HG03460 (cell line): ENCODE results near the gene CHST3.
"Not testable (repeated sequence)": the region's sequence is repeated elsewhere in the genome, so short reads cannot be mapped to it uniquely, and the experiment has no call there.

ENCODE experiments used
- ATAC-seq: cut with Tn5 transposase; IDR thresholded peaks from one replicate; pipeline ENCODE4 v1.9.1; 2021; ENCODE audit not compliant: unreplicated experiment

CHST3 gene

DNA sequence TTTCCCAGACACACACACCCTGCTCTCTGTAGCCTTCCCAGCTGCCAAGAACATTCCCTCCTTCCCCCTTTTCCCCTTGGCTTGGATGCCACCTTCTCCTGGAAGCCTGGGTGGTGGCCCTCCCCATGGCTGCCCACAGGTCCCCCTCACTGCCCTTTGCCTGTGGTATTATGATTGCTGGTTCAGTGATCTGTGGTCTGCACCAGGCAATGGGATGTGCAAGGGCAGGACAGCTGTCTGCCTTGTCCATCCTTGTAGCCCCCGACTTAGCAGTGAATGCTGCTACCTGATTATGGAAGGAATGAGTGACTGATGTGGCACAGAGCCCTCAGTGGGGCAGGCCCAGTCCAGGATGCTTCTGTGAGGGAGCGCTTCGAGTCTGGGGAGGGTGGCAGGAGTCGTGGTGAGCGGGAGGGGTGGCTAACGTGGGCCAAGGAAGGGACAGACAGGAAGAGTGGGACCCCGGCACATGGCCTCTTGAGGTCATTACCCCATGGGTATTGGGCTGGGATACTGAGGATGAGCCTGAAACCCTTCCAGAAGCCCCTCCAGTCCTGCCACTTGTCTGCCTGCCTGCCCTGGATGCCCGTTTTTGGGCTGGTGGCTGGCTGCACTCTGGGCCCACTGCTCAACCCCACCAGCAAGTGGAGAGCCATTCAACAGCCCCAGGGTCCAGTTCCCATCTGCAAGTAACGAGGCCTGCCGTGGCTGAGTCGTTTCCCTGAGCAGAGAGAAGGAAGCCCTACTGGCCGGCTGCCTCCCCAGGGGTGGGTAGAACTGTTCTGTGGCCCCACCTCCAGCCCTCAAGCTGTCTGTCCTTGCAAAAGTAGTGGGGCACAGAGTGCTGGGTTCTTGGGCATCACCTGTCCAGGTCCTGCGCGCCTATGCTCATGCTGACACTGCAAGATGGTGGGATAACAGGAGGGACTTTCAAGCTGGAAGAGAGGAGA, 8.8 kb downstream of the CHST3 start:
- no peak for ATAC-seq

DNA sequence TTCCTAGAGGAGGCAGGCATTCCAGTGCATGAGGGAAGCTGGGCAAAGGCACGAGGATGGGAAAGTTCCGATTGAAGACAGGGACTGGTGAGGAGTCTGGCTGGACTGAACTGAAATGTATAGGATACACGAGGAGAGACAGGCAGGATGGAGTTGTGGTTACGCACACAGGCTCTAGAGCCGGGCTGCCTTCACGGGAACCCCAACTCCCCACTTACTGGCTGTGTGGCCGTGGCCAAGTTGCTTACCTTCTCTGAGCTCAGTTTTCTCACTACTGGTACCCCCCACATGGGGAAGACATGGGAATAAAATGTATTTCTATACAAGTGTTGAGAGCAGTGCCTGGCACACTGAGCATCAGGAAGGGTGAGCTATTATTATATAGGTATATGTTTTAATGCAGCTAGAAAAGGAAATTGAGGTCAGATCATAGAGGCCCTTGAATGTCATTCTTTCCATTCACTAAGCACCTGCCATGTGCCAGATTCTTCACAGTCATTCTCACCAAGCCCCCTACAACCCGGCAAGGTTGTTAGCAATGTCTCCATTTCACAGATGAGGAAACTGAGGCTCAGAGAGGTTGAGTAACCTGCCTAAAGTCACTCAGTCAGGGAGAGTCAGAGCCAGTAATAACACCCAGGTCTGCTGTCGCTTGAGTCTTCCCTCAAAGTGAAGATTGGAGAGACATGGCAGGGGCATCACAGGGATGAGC, 9.7 kb downstream of the CHST3 start:
- ATAC-seq: no peak

DNA sequence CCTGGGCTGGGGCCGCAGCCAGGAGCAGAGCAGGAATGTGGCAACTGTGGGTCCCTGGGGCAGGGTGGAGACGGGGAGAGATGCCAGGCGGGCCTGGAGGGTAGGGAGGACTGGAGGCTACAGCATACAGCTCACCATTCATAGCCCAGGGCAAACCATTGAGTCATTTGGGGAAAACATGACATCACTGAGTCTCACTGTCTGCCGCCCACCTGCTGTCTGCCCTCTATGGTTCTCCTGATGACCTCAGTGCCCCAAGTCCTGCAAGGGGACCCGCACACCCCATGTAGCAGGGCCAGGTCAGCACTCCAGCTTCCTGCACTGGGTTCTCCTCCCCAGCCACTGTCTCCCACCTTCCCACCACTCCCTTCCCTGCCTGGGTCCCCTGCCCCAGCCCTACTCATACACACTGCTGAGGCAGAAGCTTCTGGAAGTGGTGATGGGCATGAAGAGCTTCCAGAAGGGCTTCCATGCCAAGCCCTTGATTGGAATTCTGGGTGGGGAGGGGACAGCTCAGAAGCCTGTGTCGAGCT, 10.4 kb downstream of the CHST3 start:
- ATAC-seq: no peak

DNA sequence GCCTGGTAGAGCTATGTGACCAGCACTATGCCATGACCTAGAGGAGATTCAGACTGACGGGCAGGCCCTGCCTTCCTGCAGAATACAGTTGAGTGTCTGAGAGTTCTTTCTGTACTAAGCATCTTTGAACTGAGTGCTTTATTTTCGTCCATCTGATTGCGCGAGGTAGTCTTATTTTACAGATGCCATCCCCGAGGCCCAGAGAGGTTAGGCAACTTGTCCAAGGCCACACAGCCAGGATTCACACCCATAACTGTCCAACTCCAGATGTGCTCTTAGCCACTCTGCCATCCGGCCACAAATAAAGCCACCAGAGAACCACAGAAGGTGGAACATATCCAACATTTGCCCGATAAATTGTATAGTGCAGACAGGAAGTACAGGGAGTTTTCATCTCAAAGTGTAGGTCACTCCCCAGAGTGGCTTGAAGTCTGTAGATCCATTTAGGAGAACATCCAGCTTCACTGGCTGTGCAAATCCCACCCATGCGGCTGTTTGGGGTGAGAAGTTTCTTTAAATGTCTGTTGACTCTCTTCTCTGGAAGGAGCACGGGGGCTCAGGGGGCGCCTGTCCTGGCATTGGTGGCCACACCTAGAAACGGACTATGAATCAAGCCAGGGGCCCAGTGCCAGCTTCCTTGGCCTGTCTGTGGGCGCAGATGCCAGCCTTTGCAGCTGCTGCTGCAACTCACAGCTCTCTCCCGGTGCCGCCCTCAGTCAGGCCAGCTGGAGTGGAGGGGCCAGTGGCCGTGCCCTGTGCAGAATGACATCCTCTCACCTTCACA, 11.1 kb downstream of the CHST3 start:
- no peak for ATAC-seq

DNA sequence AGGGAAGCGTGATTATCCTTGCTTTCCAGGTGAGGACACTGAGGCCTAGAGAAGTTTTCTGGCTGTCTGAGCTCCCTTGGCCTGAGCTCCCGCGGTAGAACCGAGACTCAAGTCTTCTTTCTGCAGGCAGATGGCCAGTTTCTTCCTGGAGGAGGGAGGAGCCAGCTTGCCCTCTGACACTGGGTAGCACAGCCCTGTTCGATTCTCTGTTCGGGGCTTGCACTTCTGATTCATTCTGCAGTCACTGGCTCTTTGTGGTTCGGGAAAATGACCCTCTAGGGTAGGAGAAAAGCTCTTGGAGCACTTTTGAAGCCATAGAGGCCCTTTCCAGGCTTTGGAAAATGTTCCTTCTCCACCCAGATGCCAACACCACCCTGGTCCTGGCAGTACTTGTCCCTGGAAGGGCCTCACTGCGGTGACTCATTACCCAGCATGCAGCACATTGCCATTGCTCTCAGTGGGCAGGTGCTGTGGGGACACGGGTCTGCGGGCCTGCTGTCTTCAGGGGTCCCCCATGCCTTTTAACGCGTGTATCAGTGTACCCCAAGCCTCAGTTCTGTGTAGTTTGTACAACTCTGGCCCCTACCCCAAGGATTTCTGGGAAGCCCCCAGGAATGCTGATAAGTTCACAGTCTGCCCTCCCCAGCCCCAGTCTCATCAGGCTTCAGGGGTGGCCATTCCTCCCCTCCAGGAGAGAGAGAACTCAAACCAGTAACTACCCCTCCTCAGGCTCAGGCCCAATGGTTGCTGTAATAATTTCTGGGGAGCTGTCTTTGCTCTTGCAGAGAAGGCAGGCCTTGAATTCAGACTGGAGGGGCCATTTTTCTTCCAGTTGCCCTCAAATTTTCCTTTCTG, 11.9 kb downstream of the CHST3 start:
- ATAC-seq: no peak

DNA sequence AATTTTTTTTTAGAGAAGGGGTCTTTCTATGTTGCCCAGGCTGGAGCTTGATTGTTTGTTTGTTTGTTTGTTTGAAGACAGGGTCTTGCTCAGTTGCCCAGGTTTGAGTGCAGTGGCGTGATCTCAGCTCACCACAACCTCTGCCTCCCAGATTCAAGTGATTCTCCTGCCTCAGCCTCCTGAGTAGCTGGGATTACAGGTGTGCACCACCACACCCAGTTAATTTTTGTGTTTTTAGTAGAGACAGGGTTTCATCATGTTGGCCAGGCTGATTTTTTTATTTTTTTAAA, 13.4 kb downstream of the CHST3 start:
- ATAC-seq: not testable (repeated sequence)

DNA sequence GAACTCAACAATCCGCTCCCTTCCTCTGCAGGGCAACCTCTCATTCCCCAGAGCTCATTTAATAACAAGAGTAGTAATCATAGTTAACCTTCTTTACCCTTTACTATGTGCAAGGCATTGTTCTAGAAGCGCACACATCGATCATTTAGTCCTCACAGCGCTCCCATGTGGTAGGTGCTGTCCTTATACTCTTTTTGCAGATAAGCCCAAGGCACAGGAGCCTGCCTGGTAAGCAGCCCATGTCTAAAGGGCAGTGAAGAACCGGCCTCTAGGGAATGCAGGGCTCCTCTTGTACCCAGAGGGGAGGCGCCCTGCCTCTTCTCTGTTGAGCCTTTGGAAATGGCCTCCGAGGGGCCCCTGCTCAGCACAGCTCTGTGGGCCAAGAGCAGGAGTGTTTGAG, 14.3 kb downstream of the CHST3 start:
- ATAC-seq: no peak

DNA sequence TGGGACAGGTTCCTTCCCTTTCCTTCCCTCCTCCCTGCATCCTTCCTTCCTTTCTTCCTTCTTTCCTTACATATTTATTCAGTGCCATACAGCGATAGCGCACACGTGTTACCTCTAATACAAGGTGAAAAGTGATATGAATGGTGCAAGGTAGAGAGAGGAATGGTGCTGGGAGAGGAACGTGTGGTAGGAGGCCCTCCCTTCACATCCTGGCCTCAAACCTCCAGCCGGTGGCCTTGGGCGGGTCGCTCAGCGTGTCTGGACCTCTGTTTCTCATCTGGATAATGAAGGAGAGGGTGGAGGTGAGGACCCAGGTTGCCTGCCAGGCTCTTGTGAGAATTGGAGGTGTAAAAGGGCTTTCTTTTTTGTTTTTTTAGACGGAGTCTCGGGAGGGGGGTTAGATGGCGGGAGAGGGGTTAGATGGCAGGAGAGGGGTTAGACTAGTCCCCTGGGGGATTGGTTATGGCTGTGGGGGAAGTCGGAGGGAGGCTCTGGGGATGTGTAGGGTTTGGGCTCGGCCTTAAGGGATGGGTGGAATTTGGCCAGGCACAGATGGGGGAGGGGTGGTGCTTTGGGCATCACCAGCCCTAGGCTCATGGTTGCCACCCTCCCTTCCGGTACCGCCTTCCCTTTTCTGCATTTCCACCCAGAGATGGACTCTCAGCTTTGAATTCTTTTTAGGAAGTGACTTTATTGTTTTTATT, 14.9 kb downstream of the CHST3 start:
- ATAC-seq: no peak

DNA sequence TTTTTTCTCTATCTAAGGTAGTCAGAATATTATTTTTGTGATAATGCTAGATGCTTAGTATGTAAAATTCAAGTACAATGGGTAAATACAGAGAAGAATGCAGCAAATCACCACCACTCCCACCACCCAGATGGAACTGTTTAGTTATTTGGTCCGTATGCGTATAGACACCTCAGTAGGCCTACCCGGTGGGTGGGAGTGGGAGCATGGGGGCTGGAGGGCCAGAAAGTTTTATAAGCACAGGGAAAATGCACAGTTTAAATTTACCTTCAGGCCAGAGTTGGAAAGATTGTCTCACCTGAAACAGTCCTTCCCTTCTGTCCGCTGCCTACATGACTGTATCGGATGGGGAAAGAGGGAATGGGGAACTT, 15.5 kb downstream of the CHST3 start:
- no peak for ATAC-seq

DNA sequence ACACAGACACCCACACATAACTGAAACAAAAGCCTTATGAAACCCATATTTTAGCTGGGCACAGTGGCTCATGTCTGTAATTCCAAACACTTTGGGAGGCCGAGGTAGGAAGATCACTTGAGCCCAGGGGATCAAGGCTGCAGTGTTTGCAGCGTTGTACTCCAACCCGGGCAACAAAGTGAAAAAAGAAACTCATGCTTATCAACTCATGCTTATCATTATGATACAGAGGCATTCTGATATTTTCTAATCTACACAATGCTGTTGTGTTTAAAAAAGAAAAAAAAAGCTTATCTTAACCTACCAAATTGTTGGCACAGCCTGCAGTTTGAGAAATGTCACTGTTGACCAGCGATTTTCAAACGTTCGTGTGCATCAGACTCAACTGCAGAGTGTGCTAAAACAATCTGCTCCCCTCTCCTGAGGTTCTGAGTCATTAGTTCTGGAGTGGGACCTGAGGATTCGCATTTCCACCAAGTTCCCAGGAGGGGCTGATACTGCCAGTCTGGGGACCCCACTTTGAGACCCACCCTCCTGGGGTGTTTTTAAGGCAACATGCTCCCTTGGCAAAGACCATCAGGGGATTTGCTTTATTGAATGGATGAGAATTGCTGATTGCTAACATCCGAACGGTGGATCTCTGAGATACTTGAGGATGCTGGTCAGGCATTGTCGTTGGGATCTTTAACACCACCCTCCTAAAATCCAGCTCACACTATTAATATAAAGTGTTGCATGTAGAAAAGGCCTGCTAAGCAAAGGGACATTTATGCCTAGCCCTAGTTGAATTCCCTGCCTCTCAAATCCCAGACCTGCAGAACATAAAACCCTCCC, 16.2 kb downstream of the CHST3 start:
- no peak for ATAC-seq

DNA sequence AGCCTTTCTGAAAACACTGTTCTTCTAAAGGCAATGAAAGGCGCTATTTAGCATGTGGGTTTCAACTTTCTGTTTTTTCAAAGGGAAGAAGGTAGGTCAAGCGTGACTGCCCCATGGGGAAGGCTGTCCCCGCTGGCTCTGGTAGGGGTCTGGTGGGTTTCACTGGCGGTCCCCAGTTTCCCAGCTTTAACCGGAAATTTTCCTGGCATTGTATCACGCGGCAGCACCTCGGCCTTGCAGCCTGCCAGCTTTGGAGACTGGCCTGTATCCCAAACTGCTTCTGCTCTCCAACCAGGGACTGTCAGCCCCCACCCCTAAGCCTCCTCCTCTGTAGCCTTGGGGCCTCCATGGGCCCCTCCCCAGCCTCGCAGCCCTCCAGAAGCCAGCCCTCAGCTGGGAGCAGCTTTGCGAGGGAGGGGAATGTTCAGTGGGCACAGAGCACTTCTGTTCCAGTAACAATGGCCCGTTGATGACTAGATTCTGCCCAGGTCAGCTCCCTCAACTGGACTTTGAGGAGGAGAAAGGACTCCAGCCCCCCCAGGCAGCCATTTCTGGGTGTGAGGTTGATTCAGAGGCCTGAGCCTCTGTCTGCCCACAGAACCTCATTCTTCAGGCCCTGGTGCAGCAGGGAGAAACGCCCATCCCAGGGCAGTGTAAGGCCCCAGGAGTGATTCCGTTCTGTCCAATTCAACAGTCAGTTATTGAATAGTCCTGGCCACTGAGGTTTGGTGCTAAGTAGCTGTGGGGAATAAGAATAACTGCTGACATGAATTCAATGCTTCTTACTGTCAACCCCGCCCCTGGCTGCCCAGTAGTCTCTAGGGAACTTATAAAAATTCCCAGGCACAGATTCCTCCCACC, 17.1 kb downstream of the CHST3 start:
- no peak for ATAC-seq

DNA sequence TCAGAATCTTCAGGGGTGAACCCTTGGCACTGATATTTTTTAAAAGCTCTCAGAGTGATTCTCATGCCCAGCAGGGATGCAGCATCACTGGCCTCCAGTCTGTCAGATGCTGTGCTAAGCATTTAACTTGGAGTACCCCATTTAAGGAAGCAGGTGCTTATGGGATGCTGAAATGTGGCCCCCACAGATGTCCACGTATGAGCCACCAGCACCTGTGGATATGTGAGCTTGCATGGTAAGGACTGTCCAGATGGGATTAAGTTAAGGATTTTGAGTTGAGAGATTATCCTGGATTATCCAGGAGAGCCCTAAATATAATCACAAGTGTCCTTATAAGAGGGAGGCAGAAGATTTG, 17.7 kb downstream of the CHST3 start:
- no peak for ATAC-seq

DNA sequence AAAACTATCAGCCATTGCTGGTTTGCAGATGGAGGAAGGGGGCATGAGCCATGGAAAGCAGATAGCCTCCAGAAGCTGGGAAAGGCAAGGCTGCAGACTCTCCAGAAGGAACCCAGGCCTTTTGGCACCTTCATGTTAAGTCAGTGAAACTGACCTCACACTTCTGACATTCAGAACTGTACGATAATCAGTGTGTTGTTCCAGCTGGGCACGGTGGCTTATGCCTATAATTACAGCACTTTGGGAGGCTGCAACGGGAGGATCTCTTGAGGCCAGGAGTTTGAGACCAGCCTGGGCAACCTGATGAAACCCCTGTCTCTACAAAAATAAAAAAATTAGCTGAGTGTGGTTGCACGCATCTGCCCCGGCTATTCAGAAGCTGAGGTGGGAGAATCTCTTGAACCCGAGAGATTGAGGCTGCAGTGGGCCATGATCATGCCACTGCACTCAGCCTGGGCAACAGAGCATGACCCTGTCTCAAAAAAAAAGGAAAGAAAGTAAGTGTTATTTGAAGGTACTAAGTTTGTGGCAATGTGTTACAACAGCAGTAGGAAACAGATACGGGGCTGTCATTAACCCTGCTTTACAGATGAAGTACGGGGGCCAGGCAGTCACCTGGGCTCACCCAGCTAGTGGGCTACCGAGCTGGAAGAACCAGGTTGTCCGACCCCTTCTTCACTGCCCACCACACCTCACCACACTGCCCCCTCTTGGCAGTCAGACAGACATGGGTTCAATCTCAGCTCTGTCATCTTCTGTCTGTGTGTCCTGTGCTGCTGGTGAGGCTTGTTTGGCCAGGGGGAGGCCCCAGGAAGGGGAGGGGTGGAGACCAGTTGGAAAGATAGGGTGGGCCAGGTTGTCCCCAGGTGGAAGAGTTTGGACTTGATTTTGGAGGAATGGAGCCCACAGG, 18.3 kb downstream of the CHST3 start:
- ATAC-seq: no peak

DNA sequence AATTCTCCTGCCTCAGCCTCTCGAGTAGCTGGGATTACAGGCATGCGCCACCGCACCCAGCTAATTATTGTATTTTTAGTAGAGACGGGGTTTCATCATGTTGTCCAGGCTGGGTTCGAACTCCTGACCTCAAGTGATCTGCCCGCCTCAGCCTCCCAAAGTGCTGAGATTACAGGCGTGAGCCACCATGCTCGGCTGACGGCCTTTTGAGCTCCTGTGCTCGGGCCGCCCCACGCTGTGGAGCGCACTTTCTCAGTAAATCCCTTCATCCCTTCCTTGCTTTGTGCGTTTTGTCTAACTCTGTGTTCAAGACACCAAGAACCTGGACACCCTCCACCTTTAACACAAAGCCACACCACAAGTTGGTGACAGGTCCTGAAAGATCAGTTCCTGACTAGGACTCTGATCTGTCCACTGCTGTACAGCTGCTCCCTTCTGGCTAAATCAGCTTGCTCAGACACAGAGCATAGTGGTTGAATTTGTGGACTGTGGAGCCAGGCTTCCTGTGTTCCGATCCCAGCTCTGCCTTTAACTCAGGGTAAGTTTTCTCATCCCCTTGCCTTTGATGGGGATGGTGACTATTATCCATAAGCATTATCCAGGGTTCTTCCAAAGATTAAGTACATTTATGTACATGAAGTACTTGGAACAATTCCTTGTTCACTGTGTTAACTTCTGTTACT, 20.1 kb downstream of the CHST3 start:
- ATAC-seq: no peak

DNA sequence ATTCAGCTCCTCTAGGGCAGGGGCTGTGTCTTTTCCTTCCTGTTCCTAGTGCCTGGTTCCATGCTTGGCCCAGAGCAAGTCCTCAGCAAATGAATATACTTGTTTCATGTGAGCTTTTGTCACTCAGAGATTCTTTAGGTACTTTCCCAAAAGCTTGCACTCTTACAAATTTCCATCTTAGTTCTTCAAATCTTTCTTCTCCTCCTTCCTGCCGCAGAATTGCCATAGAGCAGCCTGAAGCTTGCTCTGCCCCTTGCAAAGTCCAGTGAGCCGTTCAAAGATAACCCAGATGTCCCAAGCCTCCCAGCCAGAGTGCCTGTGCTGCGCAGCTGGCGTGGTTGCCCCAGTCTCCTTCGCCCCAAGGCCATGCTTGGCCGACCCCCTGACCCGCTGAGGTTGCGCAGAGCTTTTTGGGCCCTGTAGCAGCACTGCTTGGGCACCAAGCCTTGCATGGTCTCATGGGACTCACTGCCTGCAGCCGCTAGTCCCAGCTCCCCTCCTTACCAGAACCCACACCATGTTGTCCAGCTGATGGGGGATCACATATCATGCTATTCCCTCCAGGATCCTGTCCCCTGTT, 20.7 kb downstream of the CHST3 start:
- ATAC-seq: no peak

DNA sequence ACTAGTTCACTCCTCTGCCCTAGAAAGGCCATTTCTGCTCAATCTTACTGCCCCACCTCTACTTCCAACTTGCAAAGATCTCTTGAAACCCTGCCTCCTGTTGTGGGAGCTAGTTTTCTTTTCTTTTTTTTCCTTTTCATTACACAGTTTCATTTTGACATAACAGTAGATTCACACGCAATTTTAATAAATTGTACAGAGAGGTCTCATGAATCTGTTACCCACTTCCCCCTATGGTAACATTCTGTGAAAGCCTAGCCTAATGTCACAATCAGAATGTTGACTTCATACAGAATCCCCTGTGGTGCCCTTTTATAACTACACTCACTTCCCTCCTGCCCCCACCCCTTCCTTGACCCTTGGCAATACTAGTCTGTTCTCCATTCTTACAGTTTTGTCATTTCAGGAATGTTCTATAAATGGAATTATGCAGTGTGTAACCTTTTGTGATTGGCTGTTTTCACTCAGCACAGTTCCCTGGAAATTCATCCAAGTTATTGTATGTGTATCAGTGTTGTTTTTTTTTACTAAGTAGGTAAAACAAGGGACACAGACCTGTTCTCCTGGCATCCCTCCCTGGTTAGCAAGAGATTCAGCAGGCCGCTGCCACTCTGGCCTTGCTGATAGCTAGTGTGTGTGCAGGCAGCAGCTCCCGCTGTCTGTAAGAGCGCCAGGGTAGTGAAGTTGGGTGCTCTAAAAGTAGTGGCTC, 21.5 kb downstream of the CHST3 start:
- no peak for ATAC-seq
